HG03060 (cell line): ENCODE data around the gene RXRB.

Experiments used
- ATAC-seq: cut with Tn5 transposase; IDR thresholded peaks from one replicate; pipeline ENCODE4 v1.9.1; 2021; ENCODE audit warnings: low read depth, moderate number of reproducible peaks; ENCODE audit not compliant: unreplicated experiment

Gene RXRB

GRCh38 chr6:33212857-33213165 is 12.3 kb upstream of the RXRB start:
- no peak for ATAC-seq

DNA sequence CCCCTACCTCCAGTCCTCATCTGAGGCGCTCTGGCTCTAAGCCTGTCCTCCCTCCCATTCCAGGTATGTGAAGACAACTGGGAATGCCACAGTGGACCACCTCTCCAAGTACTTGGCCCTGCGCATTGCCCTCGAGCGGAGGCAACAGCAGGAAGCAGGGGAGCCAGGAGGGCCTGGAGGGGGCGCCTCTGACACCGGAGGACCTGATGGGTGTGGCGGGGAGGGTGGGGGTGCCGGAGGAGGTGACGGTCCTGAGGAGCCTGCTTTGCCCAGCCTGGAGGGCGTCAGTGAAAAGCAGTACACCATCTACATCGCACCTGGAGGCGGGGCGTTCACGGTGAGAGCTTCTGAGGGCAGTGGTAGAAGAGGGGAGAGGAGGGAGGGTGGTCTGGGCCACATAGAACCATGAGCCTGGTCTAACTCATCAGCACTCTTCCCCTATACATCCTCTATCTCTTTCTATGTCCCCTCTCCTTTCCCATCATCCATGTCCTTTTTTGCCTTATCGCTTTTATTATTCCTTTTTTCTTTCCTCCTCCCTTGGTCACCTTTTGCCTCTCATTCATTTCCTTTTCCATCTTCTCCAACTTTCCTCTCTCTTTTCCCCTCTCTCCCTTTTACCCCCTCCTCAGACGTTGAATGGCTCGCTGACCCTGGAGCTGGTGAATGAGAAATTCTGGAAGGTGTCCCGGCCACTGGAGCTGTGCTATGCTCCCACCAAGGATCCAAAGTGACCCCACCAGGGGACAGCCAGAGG is 11.4 kb upstream of the RXRB start:
- ATAC-seq, result no peak

DNA sequence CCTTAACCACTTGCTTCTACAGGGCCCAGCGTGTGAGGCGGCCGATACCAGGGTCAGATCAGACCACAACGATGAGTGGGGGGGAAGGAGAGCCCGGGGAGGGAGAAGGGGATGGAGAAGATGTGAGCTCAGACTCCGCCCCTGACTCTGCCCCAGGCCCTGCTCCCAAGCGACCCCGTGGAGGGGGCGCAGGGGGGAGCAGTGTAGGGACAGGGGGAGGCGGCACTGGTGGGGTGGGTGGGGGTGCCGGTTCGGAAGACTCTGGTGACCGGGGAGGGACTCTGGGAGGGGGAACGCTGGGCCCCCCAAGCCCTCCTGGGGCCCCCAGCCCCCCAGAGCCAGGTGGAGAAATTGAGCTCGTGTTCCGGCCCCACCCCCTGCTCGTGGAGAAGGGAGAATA is 10.7 kb upstream of the RXRB start:
- ATAC-seq, result no peak

DNA sequence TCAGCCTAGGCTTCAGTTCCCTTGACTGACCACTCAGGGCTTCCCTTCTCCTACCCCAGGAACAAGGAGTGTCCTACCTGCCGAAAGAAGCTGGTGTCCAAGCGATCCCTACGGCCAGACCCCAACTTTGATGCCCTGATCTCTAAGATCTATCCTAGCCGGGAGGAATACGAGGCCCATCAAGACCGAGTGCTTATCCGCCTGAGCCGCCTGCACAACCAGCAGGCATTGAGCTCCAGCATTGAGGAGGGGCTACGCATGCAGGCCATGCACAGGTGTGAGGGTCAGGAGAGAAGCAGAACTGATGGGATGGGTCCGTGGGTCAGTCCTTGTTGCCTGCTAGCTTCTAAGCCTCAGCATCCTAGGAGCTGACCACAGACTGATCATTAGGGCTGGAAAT is 9.4 kb upstream of the RXRB start:
- no peak for ATAC-seq

DNA sequence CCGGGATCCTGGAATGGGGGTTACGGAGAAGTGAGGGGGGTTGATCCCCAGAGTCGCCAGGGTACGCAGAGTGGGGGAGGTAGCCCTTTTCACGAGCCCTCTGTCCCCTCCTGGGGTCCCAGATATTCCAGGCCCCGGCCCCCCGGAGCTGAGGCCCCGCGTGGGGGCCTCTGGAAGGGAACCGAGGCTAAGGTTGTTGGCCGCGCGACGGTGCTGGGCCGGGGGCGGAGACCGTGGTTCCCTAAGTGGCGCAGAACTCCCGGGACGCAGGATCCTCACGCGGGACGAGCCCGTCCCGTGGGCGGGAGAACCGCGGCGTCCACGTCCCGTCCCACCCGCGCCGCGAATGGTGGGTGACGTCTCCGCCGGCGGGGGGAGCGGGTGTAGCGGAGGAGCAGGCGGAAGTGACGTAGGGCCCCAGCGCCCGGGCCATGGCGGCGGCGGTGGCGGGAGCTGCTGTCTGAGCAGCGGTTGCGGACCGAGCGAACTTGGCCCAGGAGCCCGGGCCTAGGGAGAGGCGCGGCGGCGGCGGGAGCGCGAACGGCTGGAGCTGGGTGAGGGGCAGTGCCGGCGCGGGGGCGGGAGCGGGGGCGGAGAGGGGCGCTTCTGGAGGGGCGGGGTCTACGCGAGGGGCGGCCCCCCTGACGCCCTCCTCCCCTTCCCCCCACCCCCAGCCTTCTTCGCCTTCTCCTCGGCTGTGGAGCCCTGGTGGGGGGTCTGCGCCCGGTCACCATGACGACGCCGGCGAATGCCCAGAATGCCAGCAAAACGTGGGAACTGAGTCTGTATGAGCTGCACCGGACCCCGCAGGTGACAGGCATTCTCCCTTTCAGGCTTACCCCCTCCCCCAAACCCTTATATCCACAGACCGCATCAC is 7.9 kb upstream of the RXRB start, which contains the start of gene RING1:
Gene RING1 (plus strand): TSS at position 410 of the 877 bp plus-strand sequence. CDS start 323 bp downstream, at position 733.
- ATAC-seq, result no peak

- ATAC-seq, result no peak
Observed at GRCh38 chr6:33207552-33208090, 7.2 kb upstream of the RXRB start.

DNA sequence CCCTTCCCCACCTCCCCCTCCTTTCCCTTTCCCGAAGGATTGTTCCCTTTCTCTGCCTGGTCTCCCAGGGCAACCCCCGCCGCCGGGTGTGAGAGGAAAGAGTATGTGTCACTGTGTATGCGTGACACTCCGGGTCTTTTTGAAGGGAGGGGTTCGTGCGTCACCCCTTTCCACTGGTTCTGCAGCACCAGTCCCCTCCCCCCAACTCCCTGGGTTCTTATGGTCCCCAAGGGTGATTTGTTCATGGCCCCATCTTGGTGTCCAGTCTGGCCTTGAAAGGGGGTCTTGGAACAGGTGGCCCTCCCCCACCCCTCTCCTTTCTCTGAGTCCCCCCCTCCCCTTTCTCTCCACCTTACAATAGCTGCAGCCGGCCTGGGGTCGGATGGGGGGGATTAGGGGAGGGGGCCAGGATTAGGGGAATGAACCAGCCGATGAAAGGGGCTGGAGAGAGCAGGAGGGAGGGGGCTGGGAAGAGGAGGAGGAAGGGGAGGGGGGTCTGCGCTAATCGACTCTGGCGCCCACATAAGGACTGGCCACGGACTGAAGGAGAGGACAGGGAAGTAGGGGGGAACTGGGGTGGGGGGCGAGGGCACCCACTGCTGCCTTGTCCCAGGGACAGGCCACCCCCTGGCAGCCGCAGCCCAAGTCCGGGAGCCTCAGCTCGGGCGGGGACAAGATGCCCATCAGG is 6.5 kb upstream of the RXRB start:
- ATAC-seq, result no peak

DNA sequence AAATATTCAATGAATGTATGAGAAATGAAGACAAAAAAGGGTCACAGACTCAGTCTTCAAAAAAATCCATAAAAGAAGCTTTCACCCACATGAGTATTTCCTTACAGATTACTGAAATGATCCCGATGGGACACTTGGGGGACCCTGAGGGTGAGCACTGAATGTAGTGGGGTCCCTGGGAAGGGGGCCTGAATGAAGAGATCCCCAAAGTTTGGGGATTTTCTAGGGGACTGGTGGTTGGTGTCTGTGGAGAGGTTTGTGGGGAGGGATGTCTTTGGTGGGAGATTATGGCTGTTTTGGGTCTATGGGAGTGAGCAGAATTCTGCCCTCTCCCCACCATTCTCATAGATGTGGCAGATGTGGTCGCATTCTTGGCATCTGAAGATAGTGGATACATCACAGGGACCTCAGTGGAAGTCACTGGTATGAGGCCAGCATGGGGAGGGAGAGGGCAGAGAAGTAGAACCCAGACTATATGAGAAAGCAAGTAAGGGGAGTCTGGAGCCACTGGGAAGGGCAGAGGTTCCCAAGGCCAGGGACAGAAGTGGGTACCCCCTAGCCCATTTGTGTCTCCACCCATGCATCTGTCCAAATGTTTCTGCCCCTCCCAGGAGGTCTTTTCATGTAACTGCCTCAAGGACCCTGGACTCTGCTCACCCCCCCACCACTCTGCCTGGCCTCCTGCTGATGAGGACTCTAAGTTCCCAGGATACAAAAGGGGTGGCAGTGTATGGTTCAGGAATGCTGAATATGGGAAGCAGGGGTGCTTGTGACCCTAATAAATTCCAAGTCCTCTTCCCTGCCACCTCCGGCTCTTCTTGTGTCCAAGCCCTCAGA is 5.8 kb upstream of the RXRB start:
- no peak for ATAC-seq

- no peak for ATAC-seq
Observed at GRCh38 chr6:33205191-33206026, 4.9 kb upstream of the RXRB start.

DNA sequence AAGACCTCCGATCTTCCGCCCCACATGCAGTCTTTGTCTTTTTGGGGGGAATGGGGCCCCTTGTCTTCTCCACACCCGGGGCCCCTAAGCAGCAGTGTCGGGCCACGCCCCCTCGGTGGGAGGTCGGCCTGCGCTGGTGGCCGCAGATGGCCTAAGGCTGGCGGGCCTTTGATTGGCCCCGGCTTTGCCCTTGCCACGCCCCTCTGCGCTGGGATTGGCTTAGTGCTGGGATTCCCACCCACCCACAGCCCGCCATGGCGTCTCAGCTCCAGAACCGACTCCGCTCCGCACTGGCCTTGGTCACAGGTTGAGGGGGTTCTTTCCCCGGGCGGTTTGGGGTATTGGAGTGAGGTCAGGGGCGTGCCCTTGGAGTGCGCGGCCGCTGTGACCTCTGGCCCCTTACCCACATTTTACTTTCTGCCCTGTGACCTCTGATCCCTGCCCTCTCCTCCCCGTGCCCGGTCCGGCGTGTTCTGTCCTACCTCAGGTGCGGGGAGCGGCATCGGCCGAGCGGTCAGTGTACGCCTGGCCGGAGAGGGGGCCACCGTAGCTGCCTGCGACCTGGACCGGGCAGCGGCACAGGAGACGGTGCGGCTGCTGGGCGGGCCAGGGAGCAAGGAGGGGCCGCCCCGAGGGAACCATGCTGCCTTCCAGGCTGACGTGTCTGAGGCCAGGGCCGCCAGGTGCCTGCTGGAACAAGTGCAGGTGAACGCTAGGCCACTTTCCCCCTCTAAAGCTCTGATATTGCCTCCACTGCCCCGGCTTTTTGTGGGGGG is 4.1 kb upstream of the RXRB start, which contains the start of gene HSD17B8:
Gene HSD17B8 (plus strand): TSS at position 241 of the 776 bp plus-strand sequence. CDS start 14 bp downstream, at position 255.
- ATAC-seq, result no peak

GRCh38 chr6:33204165-33204414 is 3.6 kb upstream of the RXRB start:
- ATAC-seq, result no peak

GRCh38 chr6:33203443-33204164 is 3.1 kb upstream of the RXRB start:
- ATAC-seq, result no peak

DNA sequence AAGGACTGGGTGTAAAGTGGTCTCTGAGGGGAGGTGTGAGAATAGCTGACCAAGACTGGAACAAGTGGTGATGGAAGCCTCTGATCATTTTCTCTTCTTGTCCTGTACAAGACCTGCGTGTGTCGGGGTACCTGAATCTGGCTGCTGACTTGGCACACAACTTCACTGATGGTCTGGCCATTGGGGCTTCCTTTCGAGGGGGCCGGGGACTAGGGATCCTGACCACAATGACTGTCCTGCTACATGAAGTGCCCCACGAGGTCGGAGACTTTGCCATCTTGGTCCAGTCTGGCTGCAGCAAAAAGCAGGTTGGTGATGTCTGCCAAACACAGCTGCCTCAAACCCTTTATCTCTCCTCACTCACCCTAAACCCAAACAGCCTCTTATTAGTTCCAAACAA is 2.3 kb upstream of the RXRB start:
- ATAC-seq, result no peak

- no peak for ATAC-seq
Observed at GRCh38 chr6:33201935-33202334, 1.5 kb upstream of the RXRB start.

DNA sequence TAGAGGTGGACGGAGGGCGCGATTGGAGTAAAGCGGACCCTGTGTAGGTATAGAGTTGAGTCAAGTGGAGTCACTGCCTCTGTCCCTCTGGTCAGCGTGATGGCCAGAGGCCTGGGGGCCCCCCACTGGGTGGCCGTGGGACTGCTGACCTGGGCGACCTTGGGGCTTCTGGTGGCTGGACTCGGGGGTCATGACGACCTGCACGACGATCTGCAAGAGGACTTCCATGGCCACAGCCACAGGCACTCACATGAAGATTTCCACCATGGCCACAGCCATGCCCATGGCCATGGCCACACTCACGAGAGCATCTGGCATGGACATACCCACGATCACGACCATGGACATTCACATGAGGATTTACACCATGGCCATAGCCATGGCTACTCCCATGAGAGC is 681 bp upstream of the RXRB start:
- no peak for ATAC-seq

- no peak for ATAC-seq
Observed at GRCh38 chr6:33199687-33200218, 712 bp downstream of the RXRB start.

DNA sequence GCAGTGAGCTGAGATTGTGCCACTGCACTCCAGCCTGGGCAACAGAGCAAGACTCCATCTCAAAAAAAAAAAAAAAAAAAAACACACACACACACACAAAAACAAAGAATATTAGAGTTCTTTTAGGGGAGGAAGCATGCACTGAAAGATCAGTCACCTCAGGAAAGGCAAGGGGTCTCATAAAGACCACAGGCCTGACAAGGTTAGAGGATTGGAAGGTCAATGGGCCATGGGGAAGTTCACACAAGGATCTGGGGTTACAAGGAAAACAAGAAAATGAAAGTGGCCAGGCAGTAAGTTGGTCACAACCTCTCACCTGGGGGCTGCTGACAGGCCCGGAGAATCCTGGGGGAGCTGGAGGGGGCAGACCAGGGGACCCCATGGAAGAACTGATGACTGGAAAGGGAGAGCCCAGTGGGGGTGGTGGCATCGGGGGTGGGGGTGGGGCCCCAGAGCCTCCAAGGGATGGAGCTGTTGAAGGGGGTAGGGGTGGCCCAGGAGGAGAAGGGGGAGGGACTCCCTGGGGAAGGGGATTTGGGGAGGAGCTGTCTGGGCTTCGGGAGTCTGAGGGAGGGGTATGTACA is 1.5 kb downstream of the RXRB start:
- no peak for ATAC-seq
